CD14-positive monocyte (primary cell): Measurements from ENCODE around the gene IFT172. TPM values are rescaled to one million over a fixed set of nuclear protein-coding genes. Genes with fewer than 3 reads are reported as not detected.

Experiments
- DNase-seq, 3 donors: peaks; one replicate each; pipeline ENCODE4 v3.0.0-alpha.2; 2011 to 2022
- H2AFZ ChIP-seq: 2 replicates; pipeline ENCODE4 v1.6.0; 2012; ENCODE audit warnings: mild to moderate bottlenecking, low read depth, low read length, inconsistent platforms; ENCODE audit not compliant: insufficient read depth, poor library complexity, severe bottlenecking
- H3K27ac ChIP-seq, 2 donors: 1 replicate in 1 of 2; 2 replicates in 1 of 2; pipeline ENCODE4 v1.5.1; 2012 to 2013; ENCODE audit warnings: low read length in 2 of 2, control low read depth in 1 of 2, inconsistent platforms in 1 of 2, low read depth in 1 of 2, mild to moderate bottlenecking in 1 of 2
- H3K27me3 ChIP-seq, 2 donors: one replicate each; pipeline versions ENCODE4 v1.6.0 to v1.6.1; 2011 to 2013; ENCODE audit warnings: low read length in 2 of 2; ENCODE audit not compliant: control insufficient read depth in 2 of 2, insufficient read depth in 2 of 2
- H3K36me3 ChIP-seq, 2 donors: replicated peaks in 1 of 2; 1 replicate in 1 of 2; 2 replicates in 1 of 2; pipeline versions ENCODE4 v1.5.1 to v1.6.1; 2012 to 2013; ENCODE audit warnings: low read length in 2 of 2, control low read depth in 1 of 2, inconsistent platforms in 1 of 2, mild to moderate bottlenecking in 1 of 2; ENCODE audit not compliant: insufficient read depth in 2 of 2, control insufficient read depth in 1 of 2
- H3K4me1 ChIP-seq, 2 donors: 1 replicate in 1 of 2; 2 replicates in 1 of 2; pipeline versions ENCODE4 v1.5.1 to v1.6.1; 2012 to 2013; ENCODE audit warnings: low read length in 2 of 2, control low read depth in 1 of 2, inconsistent platforms in 1 of 2, mild to moderate bottlenecking in 1 of 2, moderate library complexity in 1 of 2; ENCODE audit not compliant: insufficient read depth in 2 of 2, control insufficient read depth in 1 of 2
- H3K4me2 ChIP-seq: replicated peaks from 2 replicates; pipeline ENCODE3; 2012; ENCODE audit warnings: low read length, moderate library complexity, mild to moderate bottlenecking; ENCODE audit not compliant: poor library complexity, severe bottlenecking; ENCODE audit errors: extremely low read depth
- H3K4me3 ChIP-seq, 3 experiments: fragments of 200-600 bp in 1 of 3; sonication (generic) in 1 of 3; replicated peaks in 1 of 3; 1 replicate in 2 of 3; 2 replicates in 1 of 3; pipeline ENCODE4 v1.5.1; 2011 to 2013; ENCODE audit warnings: low read length in 3 of 3, mild to moderate bottlenecking in 3 of 3, control low read depth in 2 of 3, low read depth in 2 of 3, inconsistent platforms in 1 of 3, moderate library complexity in 1 of 3
- H3K79me2 ChIP-seq: 2 replicates; pipeline ENCODE4 v1.6.0; 2012; ENCODE audit warnings: mild to moderate bottlenecking, control low read depth, inconsistent platforms, low read length, moderate library complexity; ENCODE audit not compliant: insufficient read depth
- H3K9ac ChIP-seq: 2 replicates; pipeline ENCODE4 v1.6.0; 2017; ENCODE audit warnings: low read length, mild to moderate bottlenecking; ENCODE audit not compliant: insufficient read depth, poor library complexity, severe bottlenecking
- H3K9me3 ChIP-seq, 2 donors: replicated peaks in 1 of 2; 1 replicate in 1 of 2; 2 replicates in 1 of 2; pipeline versions ENCODE4 v1.5.1 to v1.6.1; 2012 to 2013; ENCODE audit warnings: low read length in 2 of 2, control low read depth in 1 of 2; ENCODE audit not compliant: control insufficient read depth in 1 of 2, insufficient read depth in 1 of 2
- H4K20me1 ChIP-seq: 2 replicates; pipeline ENCODE4 v1.6.0; 2012; ENCODE audit warnings: mild to moderate bottlenecking, low read length, control low read depth, moderate library complexity; ENCODE audit not compliant: insufficient read depth
- H3K27ac Mint-ChIP-seq, 7 donors: one replicate each; pipeline ENCODE4 v1.8.0; 2020; ENCODE audit warnings: mild to moderate bottlenecking in 7 of 7, mixed read lengths in 7 of 7, moderate library complexity in 6 of 7, inconsistent platforms in 2 of 7
- H3K27me3 Mint-ChIP-seq, 3 donors: one replicate each; pipeline ENCODE4 v1.8.0; 2021 to 2022; ENCODE audit warnings: low read depth in 3 of 3, mild to moderate bottlenecking in 3 of 3, mixed read lengths in 3 of 3, moderate library complexity in 3 of 3, inconsistent platforms in 1 of 3
- H3K36me3 Mint-ChIP-seq, 2 donors: one replicate each; pipeline ENCODE4 v1.8.0; 2020; ENCODE audit warnings: mixed read lengths in 2 of 2, inconsistent platforms in 1 of 2, mild to moderate bottlenecking in 1 of 2
- H3K4me1 Mint-ChIP-seq: one replicate; pipeline ENCODE4 v1.8.0; 2020; ENCODE audit warnings: mild to moderate bottlenecking, mixed read lengths
- H3K4me3 Mint-ChIP-seq, 2 donors: one replicate each; pipeline ENCODE4 v1.8.0; 2020; ENCODE audit warnings: mild to moderate bottlenecking in 2 of 2, mixed read lengths in 2 of 2, moderate library complexity in 1 of 2
- H3K9me3 Mint-ChIP-seq, 7 donors: one replicate each; pipeline ENCODE4 v1.8.0; 2020 to 2022; ENCODE audit warnings: mixed read lengths in 7 of 7, mild to moderate bottlenecking in 6 of 7, moderate library complexity in 6 of 7, inconsistent platforms in 2 of 7
- CTCF ChIP-seq: fragments of 200-600 bp; IDR thresholded peaks from one replicate; pipeline ENCODE4 v1.8.0; 2022; ENCODE audit warnings: antibody characterized with exemption, mild to moderate bottlenecking
- WGBS: methylation state at CpG from one replicate; pipeline ENCODE4 v1.1.5; 2013; ENCODE audit warnings: missing lambda C conversion rate; ENCODE audit not compliant: insufficient coverage; 5-methylcytosine and 5-hydroxymethylcytosine counted together
- intact Hi-C, 2 donors: fragments of 100-400 bp; cut with micrococcal nuclease; formaldehyde crosslinking; loops; one replicate each; pipeline versions ENCODE4 v1.15.0 to v1.15.1; 2023
- polyA plus RNA-seq, 3 donors: library from polyadenylated mRNA; depleted of rRNA in 1 of 3; unstranded in 2 of 3; stranded (reverse) in 1 of 3; fragments of 300-500 nt in 2 of 3; fragments of >200 nt in 1 of 3; fragmentation: Illumina TruSeq in 2 of 3; gene quantifications; 1 replicate in 2 of 3; 2 replicates in 1 of 3; pipeline ENCODE4 v1.2.3, GENCODE V29; 2012 to 2021

IFT172 gene
- polyA plus RNA-seq, 3 donors: 1.7 to 12.8 (median 3.6) TPM

GRCh38 chr2:27407798-27408491 is 81.6 kb downstream of the IFT172 start:
- Histone ChIP-seq H3K9me3 (no peaks in the 10 kb centered on the region), H3K9ac (peak overlapping the region; percentile 89), H3K4me2 (peak overlapping the region; percentile 94), H3K79me2 (peaks cover 65% of the 10 kb centered on the region), H4K20me1 (peaks cover 34% of the 10 kb centered on the region), H2AFZ (peak overlapping the region; percentile 91), H3K27me3 (no peaks in the 10 kb centered on the region), H3K4me3 (peak overlapping the region in 2 of 3 experiments; percentile 91 to 96), H3K36me3 (peaks cover 3 to 22% of the 10 kb centered on the region in 2 donors), H3K27ac (peak overlapping the region in 1 of 2 donors; percentile 85), H3K4me1 (peaks cover 21% of the 10 kb centered on the region in 2 donors)
- WGBS: 12% methylated on average over 5 of the region's 16 CpGs
- Mint-ChIP-seq H3K27me3 (peaks cover 2 to 6% (median 3%) of the 10 kb centered on the region in 3 donors), H3K27ac (peak overlapping the region; percentile 62 to 89 (median 77)), H3K9me3 (no peaks in the 10 kb centered on the region), H3K4me3 (peak overlapping the region; percentile 78 to 89), H3K4me1 (peaks cover 29% of the 10 kb centered on the region), H3K36me3 (peaks cover 6 to 22% of the 10 kb centered on the region in 2 donors)
- peak; percentile 46 for TF ChIP-seq CTCF
- DNase-seq: peak in 1 of 3 donors; percentile 11
- intact Hi-C loops: loop anchor here (5.0 kb wide), 1 partner anchor 36 kb away; the partner anchor contains the start of genes EIF2B4 (in 2 of the 2) and SNX17 (in 2 of the 2)

- Mint-ChIP-seq H3K4me1 (peaks cover 2% of the 10 kb centered on the region), H3K9me3 (no peaks in the 10 kb centered on the region), H3K36me3 (peaks cover 14 to 42% of the 10 kb centered on the region in 2 donors), H3K4me3 (no peak overlapping the region), H3K27ac (peak overlapping the region in 3 of 7 donors; percentile 20 to 79 (median 45)), H3K27me3 (peaks cover 0 to 2% (median 2%) of the 10 kb centered on the region in 3 donors)
- H3K27ac ChIP-seq: peak overlapping the region in 1 of 2 donors; percentile 45
- no peak overlapping the region for H2AFZ ChIP-seq
- H3K4me2 ChIP-seq: no peak overlapping the region
- WGBS: no CpG with 5 or more reads among the region's 2 CpGs
- H3K9me3 ChIP-seq: no peaks in the 10 kb centered on the region
- no peak for DNase-seq
- H3K4me1 ChIP-seq: no peaks in the 10 kb centered on the region
- no peak overlapping the region for H3K9ac ChIP-seq
- H3K4me3 ChIP-seq: no peak overlapping the region
- intact Hi-C loops: no loop called here
- peaks cover 62% of the 10 kb centered on the region for H4K20me1 ChIP-seq
- H3K36me3 ChIP-seq: peaks cover 3 to 33% of the 10 kb centered on the region in 2 donors
- H3K79me2 ChIP-seq: peaks cover 100% of the 10 kb centered on the region
- no peaks in the 10 kb centered on the region for H3K27me3 ChIP-seq
- TF ChIP-seq CTCF: no peak
Measured at GRCh38 chr2:27400348-27401135, 89.0 kb downstream of the IFT172 start.
